NCI-H1092 (cell line): ENCODE results near the gene COX20.

Experiments
- DNase-seq: peaks from one replicate; lab custom pipeline; 2025; lab: John Stamatoyannopoulos, UW

Gene COX20

DNA sequence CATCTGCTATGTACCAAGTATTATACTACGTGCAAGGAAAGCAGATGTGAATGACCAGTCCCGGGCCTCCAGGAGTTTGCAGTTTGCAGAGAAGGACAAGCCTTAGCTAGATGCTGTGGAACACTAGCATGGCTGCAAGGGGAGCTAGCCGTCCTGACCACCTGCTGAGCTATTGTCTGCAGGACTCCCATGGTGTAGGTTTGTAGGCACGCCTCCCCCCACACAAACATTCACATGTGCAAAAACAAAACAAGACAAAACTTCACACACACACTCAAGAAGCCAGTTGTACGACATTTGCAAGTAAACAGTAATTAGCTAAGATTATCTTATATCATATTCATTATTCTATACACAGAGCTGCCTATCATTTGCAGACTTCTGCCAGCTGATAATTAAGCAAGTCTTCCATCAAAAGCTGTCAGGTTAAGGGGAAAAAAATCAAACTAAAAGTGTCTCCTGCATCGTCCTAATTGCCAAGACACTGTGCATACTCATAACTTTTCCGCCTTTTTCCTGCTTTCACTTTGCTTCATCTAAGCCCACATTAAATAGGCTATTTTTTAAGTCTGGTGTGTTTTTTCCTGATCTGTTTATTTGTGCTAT, 39.6 kb downstream of the COX20 start:
- DNase-seq, result no peak

DNA sequence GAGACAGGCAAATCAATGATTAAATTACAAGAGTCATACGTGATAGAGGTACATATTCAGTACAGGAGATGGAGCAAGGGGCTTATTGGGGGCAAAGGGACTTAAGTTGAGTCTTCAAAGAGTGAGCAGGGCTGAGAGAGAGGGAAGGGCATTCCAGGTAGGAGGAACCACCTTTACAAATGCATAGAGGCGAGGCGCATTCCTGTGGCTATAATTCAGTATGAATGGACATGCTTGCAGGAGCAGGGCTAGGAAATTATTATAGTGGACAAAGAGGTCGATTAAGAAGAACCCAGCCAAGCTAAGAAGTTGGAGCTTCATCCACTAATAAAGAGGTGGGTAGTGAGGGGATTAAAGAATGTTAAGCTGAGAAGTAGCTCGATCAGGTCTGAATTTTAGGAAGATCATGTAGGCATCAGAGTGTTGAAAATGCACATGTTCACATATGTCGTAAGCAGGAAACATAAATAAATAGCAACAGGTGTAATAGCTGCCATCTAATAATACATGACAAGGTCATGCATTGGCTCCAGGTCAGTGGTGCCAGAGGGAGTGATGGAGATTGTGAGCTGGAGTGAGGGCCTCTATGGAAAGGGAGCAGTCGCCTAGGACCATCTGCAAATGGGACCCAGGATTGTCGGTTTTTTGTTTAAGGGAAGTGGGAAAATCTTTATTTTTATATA, 40.9 kb downstream of the COX20 start:
- DNase-seq, result no peak

DNA sequence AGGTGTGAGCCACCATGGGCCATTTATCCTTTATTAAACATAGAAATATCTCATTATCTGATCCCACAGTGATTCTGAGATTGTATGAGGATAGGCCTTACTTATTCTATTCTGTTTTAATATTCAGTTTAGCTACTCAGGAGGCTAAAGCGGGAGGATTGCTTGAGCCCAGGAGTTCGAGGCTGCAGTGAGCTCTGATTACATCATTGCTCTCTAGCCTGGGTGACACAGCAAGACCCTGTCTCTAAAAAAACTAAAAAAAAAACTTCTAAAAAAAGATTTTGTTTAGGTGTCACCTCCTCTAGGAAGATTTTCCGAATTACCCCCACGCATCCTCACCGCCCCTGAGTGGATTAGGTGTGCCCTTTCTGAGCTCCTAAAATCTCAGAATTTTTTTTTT, 43.2 kb downstream of the COX20 start:
- DNase-seq, result no peak

DNA sequence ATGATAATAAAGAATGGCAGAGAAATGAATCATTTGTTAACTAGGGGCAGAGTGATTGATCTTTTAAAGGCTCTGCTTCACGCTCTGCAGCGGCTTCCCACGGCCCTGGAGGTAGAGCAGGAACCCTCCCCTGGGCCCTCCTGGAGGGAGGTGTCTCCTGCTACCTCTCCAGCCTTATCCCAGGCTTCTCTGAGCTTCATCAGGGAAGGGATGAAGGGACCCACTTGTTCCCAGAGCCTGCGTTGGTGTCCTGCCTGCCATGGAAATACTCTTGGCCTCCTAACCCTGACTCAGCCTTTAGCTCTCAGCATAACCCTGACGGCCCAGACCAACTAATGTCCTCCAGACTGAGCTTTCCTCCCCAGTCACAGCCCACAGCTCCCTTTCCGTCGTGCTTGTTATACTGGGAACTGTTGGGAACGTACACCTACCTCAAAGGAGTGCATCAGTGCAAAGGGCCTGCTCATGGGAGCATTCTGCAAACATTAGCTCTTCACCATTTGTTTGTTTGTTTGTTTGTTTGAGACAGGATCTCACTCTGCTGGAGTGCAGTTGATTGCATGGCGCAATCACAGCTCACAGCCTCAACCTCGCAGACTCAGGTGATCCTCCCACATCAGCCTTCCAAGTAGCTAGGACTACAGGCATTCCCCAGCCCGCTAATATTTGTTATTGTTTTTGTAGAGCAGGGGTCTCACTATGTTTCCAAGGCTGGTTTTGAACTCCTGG, 46.3 kb downstream of the COX20 start:
- no peak for DNase-seq

DNA sequence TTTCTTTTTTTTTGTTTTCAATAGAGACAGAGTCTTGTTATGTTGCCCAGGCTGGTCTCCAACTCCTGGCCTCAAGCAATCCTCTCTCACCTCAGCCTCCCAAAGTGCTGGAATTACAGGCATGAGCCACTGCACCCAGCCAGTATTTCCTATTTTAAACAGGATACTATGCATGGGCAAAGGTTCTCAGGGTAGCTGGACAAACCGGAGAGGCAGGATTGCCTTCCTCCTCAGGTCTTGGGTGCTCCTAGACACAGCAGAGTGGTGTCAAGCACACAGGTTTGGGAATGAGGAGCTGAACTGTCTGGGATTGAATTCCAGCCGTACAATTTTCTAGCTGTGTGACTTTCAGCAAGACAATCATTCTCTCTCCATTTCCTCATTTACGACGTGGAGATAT, 51.8 kb downstream of the COX20 start:
- DNase-seq, result no peak

DNA sequence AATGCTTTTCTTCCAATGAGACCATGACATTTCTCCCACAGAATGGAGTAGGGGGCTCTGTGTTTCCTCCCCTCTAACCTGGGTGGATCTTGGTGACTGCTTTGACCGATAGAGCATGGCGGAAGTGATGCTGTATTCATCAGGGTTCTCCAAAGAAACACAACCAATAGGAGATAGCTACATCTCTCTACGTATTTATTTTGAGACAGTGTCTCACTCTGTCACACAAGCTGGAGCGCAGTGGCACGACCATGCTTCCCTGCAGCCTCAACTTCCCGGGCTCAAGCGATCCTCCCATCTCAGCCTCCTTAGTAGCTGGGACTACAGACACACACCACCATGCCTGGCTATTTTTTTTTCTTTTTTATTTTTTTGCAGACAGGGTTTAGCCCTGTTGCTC, 58.4 kb downstream of the COX20 start:
- DNase-seq, result no peak
